Hepatocyte (in vitro differentiated cells): ENCODE results near the gene FLT1.

ENCODE experiments used
- EZH2 ChIP-seq: fragments of 200-600 bp; sonication (generic); IDR thresholded peaks from 2 replicates; pipeline ENCODE4 v1.6.1; 2016; ENCODE audit warnings: antibody characterized with exemption, mild to moderate bottlenecking, borderline replicate concordance
- TF ChIP-seq, protein P1 (sequence below): fragments of 200-600 bp; sonication (generic); IDR thresholded peaks from 2 replicates; pipeline ENCODE4 v1.5.1; 2016; ENCODE audit warnings: antibody characterized with exemption, mild to moderate bottlenecking; ENCODE audit not compliant: poor library complexity

DNA sequence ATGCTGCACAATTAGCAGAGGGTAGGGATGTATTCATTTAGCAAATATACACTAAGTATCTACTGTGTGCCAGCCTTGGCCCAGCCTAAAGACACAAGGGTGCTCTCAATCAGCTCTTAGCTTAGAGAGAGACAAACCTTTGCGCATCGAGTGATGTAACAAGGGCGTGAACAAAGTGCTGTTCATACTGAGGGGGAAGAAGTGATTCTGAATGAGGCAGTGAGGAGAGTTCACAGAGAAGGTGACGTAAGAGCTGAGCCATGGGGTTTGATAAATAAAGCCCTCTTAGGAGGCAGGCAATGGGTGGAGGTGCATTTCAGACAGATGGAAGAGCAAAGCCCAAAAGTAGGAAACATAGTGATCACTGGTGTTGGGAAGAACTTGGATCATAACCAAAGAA is 68.5 kb downstream of the FLT1 start:
- TF ChIP-seq, protein P1, sequence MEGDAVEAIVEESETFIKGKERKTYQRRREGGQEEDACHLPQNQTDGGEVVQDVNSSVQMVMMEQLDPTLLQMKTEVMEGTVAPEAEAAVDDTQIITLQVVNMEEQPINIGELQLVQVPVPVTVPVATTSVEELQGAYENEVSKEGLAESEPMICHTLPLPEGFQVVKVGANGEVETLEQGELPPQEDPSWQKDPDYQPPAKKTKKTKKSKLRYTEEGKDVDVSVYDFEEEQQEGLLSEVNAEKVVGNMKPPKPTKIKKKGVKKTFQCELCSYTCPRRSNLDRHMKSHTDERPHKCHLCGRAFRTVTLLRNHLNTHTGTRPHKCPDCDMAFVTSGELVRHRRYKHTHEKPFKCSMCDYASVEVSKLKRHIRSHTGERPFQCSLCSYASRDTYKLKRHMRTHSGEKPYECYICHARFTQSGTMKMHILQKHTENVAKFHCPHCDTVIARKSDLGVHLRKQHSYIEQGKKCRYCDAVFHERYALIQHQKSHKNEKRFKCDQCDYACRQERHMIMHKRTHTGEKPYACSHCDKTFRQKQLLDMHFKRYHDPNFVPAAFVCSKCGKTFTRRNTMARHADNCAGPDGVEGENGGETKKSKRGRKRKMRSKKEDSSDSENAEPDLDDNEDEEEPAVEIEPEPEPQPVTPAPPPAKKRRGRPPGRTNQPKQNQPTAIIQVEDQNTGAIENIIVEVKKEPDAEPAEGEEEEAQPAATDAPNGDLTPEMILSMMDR, result no peak
- no peak for TF ChIP-seq EZH2
